Embryonic facial prominence (tissue), 1 donor: ENCODE results near the gene CNTFR.

Experiments
- DNase-seq: peaks from one replicate; pipeline ENCODE4 v3.0.0-alpha.2; 2016; ENCODE audit errors: extremely low spot score

CNTFR gene

DNA sequence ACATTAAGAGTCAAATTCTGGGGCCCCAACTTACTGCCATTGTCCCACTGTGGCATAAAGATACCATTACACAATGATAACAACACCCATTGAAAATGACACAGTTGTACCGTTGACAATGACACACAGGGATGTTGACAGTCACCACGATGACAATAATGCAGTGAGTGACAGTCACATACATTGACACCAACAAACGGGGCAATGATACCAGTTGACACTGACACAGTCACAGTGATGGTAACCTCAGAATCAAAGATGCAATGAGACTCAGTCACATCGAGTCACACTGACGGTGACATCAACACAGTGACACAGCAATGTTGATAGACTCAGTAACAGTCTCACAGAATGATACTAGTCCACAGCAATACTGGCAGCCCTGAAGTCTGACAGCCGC lies 16.9 kb downstream of the CNTFR start:
- DNase-seq = no peak

- DNase-seq = no peak
Observed at GRCh38 chr9:34572092-34572491, 17.4 kb downstream of the CNTFR start.

DNA sequence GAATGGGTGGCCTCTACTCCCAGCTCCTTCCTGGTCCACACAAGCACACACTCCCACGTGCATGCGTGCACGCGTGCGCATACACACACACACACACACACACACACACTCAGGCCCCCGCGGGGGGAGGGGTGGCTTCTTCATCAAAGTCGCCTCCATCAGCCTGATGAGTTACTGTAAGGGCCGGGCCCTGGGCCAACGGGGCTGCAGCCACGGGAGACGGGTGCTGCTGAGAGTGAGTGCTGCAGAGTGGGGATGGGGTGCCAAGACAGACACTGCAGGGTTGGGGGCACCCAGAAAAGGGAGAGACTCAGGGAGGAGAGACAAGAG lies 18.1 kb downstream of the CNTFR start:
- DNase-seq = no peak

DNA sequence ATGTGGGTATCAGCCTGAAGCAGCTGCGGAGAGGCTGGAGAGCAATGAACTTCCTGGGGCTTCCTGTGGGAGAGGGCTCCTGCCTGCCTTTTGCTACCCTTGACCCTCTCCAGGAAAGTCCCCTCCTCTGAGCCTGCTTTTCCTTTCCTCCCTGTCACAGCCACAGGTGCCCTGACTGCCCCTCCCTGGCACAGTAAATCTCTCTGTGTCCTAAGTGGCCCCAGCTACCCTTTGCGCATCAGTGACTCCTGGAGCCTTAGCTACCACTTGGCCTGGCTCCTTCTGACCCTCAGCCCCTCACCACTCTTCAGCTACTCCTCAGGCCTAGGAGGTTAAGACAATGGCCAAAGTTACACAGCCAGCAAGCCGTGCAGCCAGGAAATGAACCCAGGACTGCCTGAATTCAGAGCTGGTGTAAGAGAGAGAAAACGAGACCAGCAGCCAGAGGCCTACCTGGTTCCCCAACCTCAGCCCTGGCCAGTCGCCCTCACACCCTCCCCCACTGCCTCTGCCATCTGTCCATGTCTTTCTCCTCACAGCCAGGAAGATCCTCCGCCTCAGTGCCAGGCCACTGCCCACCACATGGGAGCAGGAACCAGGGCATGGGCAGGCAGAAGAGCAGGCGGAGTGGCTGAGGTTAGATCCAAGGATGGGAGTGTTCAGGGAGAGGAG lies 18.6 kb downstream of the CNTFR start:
- no peak for DNase-seq

GRCh38 chr9:34570376-34570775 lies 19.1 kb downstream of the CNTFR start:
- no peak for DNase-seq

DNA sequence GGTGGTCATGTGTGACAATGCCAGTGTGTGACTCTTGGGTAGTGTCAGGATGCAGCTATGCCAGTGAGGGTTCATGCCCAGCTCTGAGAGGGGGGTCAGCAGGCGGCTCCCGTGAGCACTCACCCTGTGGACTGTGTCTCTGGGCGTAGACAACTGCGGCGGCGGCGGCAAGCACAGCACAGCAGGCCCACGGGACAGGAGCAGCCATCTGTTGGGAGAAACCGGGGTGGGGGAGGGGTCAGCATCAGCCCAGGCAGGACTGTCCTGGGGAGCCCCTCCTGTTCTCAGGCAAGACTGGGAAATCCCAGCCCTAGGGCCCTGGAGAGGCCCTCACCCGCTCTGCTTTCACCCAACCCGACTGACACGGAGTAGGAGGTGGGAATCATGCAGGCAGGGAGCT lies 20.8 kb downstream of the CNTFR start:
- no peak for DNase-seq

GRCh38 chr9:34568133-34568532 lies 21.4 kb downstream of the CNTFR start:
- DNase-seq = no peak

DNA sequence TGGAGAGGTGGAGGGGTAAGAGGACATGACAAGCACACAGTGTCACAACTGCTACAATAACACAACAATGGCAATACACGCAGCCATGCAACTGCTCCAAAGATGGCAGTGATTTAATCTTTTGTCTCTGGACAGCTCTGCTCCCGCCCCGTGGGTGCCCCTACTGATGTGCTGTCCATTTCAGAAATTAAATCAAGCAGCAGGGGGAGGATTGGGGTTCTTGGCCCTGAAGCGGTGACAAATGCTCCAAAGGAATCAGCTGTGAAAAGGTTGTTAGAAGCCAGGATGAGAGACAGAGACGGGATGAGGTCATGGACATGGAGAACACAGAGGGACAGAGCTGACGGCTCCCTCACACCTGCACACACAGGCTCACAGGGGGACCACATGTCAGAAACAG lies 22.6 kb downstream of the CNTFR start:
- DNase-seq = no peak

- no peak for DNase-seq
Observed at GRCh38 chr9:34566322-34566721, 23.2 kb downstream of the CNTFR start.

DNA sequence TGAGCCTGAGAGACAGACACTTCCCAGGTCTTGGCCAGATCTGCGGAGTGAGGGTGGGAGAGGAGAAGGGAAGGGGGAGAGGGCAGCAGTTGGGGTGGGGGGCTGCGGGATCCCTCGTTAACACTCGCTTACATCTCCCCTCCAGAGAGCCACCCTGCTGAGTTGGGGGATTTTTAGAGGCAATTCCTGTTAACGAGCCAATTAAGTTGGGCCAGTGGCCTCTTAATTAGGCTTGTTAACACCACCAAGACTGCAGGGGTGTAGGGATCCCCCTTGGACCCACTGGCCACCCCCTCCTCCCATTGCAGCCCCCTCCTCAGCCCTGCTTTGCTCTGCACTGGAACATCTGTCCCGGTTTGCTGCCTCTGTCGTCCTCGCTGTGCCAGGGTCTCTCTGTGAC lies 23.7 kb downstream of the CNTFR start:
- DNase-seq = no peak

- DNase-seq = no peak
Observed at GRCh38 chr9:34564617-34565016, 24.9 kb downstream of the CNTFR start.

DNA sequence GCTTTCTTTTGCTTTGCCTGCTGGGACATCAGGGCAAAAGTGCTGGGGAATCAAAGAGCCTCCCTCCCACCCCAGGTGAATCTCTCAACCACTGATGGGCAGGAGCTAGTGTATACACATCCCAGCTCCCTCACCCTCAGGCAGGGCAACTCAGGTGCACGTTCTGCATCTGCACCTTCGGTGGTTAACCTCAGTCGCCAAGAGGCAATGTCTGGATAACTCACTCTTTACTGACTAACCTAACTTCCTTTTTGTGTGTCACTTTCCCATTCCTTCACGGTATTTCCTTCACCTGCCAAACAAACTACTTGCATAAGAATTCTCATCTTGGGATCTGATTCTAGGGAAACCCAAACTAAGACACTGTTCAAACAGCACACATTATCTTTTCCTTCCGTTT lies 26.3 kb downstream of the CNTFR start:
- no peak for DNase-seq

DNA sequence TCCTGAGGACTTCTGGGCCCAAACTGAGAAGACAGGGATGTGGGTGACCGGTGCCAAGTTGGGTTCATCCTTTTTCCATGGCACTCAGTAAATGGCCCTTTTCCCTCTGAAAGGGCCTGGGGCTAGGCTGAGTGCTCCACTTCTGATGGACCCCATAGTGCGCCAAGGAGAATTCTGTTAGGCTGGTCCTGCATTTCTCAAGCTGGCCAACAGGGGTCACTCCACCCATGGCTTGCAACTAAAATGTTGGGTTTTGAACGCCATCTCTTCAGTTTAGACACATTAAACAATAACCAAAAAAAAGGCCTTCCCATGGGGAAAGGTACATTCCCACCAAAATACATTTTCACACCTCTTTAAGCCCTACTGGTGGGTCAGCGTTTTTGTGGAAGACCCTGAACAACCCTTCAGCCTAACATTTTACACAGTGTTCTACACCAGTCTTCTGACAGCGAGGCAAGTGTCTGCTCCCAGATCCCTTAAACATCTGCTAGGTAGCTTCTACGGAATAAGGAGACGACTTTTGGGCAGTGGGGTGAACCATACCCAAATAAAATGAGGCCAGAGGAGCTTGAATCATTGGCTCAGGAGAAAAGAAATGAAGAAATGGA lies 27.3 kb downstream of the CNTFR start:
- no peak for DNase-seq

GRCh38 chr9:34560599-34561214 lies 28.8 kb downstream of the CNTFR start:
- no peak for DNase-seq

GRCh38 chr9:34559624-34560455 lies 29.7 kb downstream of the CNTFR start:
- no peak for DNase-seq

GRCh38 chr9:34558919-34559623 lies 30.5 kb downstream of the CNTFR start:
- no peak for DNase-seq

DNA sequence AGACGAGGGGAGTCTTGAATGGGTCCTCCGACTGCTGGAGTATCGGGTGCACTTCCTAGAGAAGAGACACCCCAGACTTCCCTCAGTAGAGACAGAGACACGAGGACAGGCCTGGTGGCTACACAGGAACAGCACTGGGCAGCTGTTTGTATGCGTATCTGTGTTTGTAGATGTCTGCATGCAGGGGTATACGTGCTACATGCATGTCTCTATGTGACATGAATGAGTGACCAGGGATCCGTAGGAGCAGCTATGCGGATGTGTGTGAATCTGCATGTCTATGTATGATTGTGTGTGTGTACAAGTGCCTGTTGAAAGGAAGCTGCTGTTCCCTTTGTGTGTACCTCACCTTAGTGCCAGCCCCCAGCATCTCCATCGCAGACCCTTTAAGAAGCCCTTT lies 31.2 kb downstream of the CNTFR start:
- DNase-seq = no peak

- DNase-seq = no peak
Observed at GRCh38 chr9:34557426-34558321, 31.9 kb downstream of the CNTFR start.

DNA sequence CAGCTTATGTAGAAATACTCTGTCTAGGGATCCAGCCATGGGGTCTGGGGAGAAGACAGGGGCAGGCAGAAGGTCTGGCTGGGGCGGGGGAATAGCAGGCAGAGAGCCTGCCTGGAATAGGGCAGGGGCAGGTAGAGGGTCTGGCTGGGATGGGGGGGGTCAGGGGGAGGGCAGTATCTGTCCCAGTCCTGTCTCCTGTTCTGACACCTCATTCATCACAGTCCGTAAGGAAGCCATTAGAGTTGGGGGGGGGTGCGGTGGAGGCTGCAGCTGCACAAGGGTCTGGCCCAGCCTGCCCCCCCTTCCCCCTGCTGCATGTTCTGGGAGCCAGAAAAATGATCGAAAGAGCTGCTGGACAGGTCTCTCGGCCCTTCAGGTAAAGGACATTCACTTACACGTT lies 32.6 kb downstream of the CNTFR start:
- DNase-seq = no peak

DNA sequence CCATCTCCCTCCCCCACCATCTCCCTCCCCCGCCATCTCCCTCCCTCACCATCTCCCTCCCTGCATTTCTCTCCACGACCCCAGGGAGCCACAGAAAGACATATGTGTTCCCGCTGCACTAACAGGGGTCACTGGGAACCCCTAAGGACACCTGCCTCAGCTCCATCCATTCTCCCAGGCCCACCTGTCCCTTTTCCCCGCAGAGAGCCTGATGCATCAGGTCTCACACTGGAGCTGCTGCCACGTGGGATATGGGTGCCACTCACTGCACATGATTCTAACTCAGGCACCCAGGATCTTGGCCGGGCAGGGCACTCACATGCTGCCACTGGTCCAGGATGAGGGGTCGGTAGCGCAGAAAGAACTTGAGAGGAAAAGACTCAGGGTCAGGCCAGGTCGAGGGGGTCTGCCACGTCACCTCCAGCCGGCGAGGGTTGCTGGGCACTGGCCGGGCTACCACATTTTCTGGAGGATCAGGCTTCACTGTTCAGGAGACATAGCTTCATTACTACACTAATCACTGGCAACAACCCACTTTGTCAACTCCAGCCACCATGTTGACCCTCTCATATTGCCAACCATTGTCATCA lies 33.5 kb downstream of the CNTFR start:
- no peak for DNase-seq

DNA sequence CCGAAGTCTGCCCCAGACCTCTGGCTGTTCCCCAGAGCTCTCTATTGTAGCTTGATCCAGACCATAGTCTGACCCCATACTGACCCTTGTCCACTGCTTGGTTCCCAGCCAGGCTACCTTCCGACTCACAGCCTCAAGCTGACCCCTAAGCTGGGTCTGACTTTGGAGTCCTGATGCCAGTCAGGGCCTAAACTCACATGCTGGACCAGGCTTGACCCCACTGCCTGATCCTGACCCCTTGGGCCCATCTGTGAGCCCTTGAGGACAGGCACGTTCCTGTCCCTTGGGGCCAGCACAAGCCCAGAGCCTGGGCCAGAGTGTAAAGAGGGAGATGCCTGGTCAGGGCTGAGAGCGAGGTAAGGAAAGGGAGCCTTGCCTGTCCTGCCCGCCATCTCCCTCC lies 34.0 kb downstream of the CNTFR start:
- no peak for DNase-seq
